Adrenal gland (tissue), 12 donors: Measurements from ENCODE around the gene P4HA2. TPM values are rescaled to one million over a fixed set of nuclear protein-coding genes. Genes with fewer than 3 reads are reported as not detected.
A peak's percentile ranks its signal among the peaks of the same experiment; 100 is the strongest.

Experiments used
- DNase-seq, 7 donors: peaks; one replicate each; pipeline ENCODE4 v3.0.0-alpha.2; 2019 to 2020
- H3K27ac ChIP-seq, 5 donors: fragments of 200-600 bp; sonication (generic) in 4 of 5; 1 replicate in 3 of 5; 2 replicates in 2 of 5; pipeline versions ENCODE4 v1.5.1 to v1.8.0; 2016 to 2020; ENCODE audit warnings: mild to moderate bottlenecking in 1 of 5
- H3K27me3 ChIP-seq: fragments of 200-600 bp; 2 replicates; pipeline ENCODE4 v1.8.0; 2021
- H3K36me3 ChIP-seq, 2 donors: fragments of 200-600 bp; replicated peaks in 1 of 2; 1 replicate in 1 of 2; 2 replicates in 1 of 2; pipeline versions ENCODE4 v1.5.1 to v1.8.0; 2018 to 2022
- H3K4me1 ChIP-seq, 2 donors: fragments of 200-600 bp; replicated peaks in 1 of 2; 1 replicate in 1 of 2; 2 replicates in 1 of 2; pipeline versions ENCODE4 v1.5.1 to v1.8.0; 2018 to 2021
- H3K4me3 ChIP-seq, 4 donors: fragments of 200-600 bp; sonication (generic) in 3 of 4; one replicate each; pipeline ENCODE4 v1.5.1; 2016 to 2018
- H3K9me3 ChIP-seq, 3 donors: fragments of 200-600 bp; sonication (generic) in 1 of 3; replicated peaks in 1 of 3; 1 replicate in 2 of 3; 2 replicates in 1 of 3; pipeline versions ENCODE4 v1.5.1 to v1.8.0; 2016 to 2021
- CTCF ChIP-seq, 6 experiments: fragments of 450-650 bp in 4 of 6; fragments of 200-600 bp in 2 of 6; sonication (generic) in 1 of 6; IDR thresholded peaks; 1 replicate in 5 of 6; 2 replicates in 1 of 6; pipeline versions ENCODE4 v1.5.1 to v1.8.0; 2016 to 2021; ENCODE audit warnings: antibody characterized with exemption in 6 of 6, mild to moderate bottlenecking in 2 of 6, moderate library complexity in 1 of 6
- POLR2A ChIP-seq, 2 donors: fragments of 450-650 bp; IDR thresholded peaks; one replicate each; pipeline ENCODE4 v1.6.1; 2017; ENCODE audit warnings: antibody characterized with exemption in 2 of 2, mild to moderate bottlenecking in 2 of 2, moderate library complexity in 1 of 2
- WGBS, 4 donors: extraction: QIAGEN DNeasy Blood & Tissue Kit in 2 of 4; methylation state at CpG; one replicate each; pipeline versions ENCODE4 v1.1.5 to v1.1.7; 2013 to 2017; 5-methylcytosine and 5-hydroxymethylcytosine counted together
- intact Hi-C, 2 donors: fragments of 100-400 bp; cut with DNase I; formaldehyde crosslinking; loops; one replicate each; pipeline versions ENCODE4 v1.14.1 to v1.15.0; 2022 to 2023
- polyA plus RNA-seq, 3 donors: library from polyadenylated mRNA; stranded (reverse); fragments of 200-250 nt in 2 of 3; fragments of 350-450 nt in 1 of 3; fragmentation: Illumina TruSeq in 1 of 3; extraction: RNeasy Lipid Tissue Mini Kit (QIAGEN cat#74804) in 1 of 3; gene quantifications; one replicate each; pipeline ENCODE4 v1.2.3, GENCODE V29; 2013 to 2014
- total RNA-seq, 9 donors: library from RNA; depleted of rRNA in 4 of 9; stranded (reverse); fragments of >200 nt in 4 of 9; fragments of 120-200 nt in 1 of 9; fragmentation: NEBNext Ultra II Directional in 1 of 9; extraction: Animal tissue kit (Norgen Biotek cat#: 25700) in 1 of 9; gene quantifications; one replicate each; pipeline versions ENCODE4 v1.1.0 to v1.2.4, GENCODE V29; 2013 to 2023
- donor health status: healthy with polysubstance abuse.
- donor health status: Bipolar disorder and iron deficiency.
- donor health status: DM: yes; HTN: yes; CAD: no.
- donor health status: DM: no; HTN: no; CAD: no.
- donor health status: DM: no; HTN: no; CAD: no.
- donor health status: DM: yes; HTN: yes; CAD: no.

The P4HA2 gene
- total and polyA plus RNA-seq, 12 donors = 9.9 to 34.0 (median 15.5) TPM

GRCh38 chr5:132211787-132212186 is 15.9 kb downstream of the P4HA2 start:
- WGBS, 4 donors = 60 to 77% (median 72%) methylated on average over 1 of the region's 1 CpG
- DNase-seq = no peak

GRCh38 chr5:132210944-132211343 is 16.7 kb downstream of the P4HA2 start:
- no peak for DNase-seq
- intact Hi-C loops = no loop called here
- H3K27me3 ChIP-seq = no peaks in the 10 kb centered on the region
- H3K27ac ChIP-seq = no peak overlapping the region
- peaks cover 0 to 29% of the 10 kb centered on the region in 2 donors for H3K36me3 ChIP-seq
- WGBS, 4 donors = 83 to 95% (median 89%) methylated on average over 1 of the region's 1 CpG
- peaks cover 0 to 15% of the 10 kb centered on the region in 2 donors for H3K4me1 ChIP-seq
- no peak overlapping the region for H3K4me3 ChIP-seq
- no peak for TF ChIP-seq CTCF (IDR thresholded peaks at IDR 0.05)
- TF ChIP-seq POLR2A (IDR thresholded peaks at IDR 0.05) = no peak
- no peaks in the 10 kb centered on the region for H3K9me3 ChIP-seq

More at GRCh38 chr5:132211787-132212186, 15.9 kb downstream of the P4HA2 start:
- no peaks in the 10 kb centered on the region for H3K9me3 ChIP-seq
- peaks cover 0 to 29% of the 10 kb centered on the region in 2 donors for H3K36me3 ChIP-seq
- no peak overlapping the region for H3K4me3 ChIP-seq
- intact Hi-C loops = no loop called here
- H3K27me3 ChIP-seq = no peaks in the 10 kb centered on the region
- H3K27ac ChIP-seq = no peak overlapping the region
- TF ChIP-seq CTCF (IDR thresholded peaks at IDR 0.05) = no peak
- TF ChIP-seq POLR2A (IDR thresholded peaks at IDR 0.05) = no peak
- peaks cover 0 to 15% of the 10 kb centered on the region in 2 donors for H3K4me1 ChIP-seq

GRCh38 chr5:132209901-132210545 is 17.6 kb downstream of the P4HA2 start:
- TF ChIP-seq CTCF (IDR thresholded peaks at IDR 0.05) = no peak
- TF ChIP-seq POLR2A (IDR thresholded peaks at IDR 0.05) = no peak
- DNase-seq = peak in 2 of 7 donors; percentile 1 to 37
- H3K4me3 ChIP-seq = no peak overlapping the region
- WGBS, 4 donors = 96 to 98% (median 96%) methylated on average over 9 to 11 of the region's 11 CpGs
- peaks cover 0 to 29% of the 10 kb centered on the region in 2 donors for H3K36me3 ChIP-seq
- no peaks in the 10 kb centered on the region for H3K27me3 ChIP-seq
- intact Hi-C loops = no loop called here
- H3K27ac ChIP-seq = no peak overlapping the region
- H3K9me3 ChIP-seq = no peaks in the 10 kb centered on the region
- peaks cover 0 to 6% of the 10 kb centered on the region in 2 donors for H3K4me1 ChIP-seq

GRCh38 chr5:132209131-132209530 is 18.5 kb downstream of the P4HA2 start:
- no peaks in the 10 kb centered on the region for H3K9me3 ChIP-seq
- H3K4me3 ChIP-seq = no peak overlapping the region
- H3K27ac ChIP-seq = no peak overlapping the region
- peaks cover 0 to 29% of the 10 kb centered on the region in 2 donors for H3K36me3 ChIP-seq
- no peak for TF ChIP-seq POLR2A (IDR thresholded peaks at IDR 0.05)
- no peak for TF ChIP-seq CTCF (IDR thresholded peaks at IDR 0.05)
- WGBS, 4 donors = 76 to 88% (median 80%) methylated on average over 9 of the region's 9 CpGs
- no peaks in the 10 kb centered on the region for H3K27me3 ChIP-seq
- H3K4me1 ChIP-seq = no peaks in the 10 kb centered on the region
- intact Hi-C loops = no loop called here
- DNase-seq = peak in 1 of 7 donors; percentile 45
